Measurements from ENCODE around the gene TIAM1. TPM values are rescaled to one million over a fixed set of nuclear protein-coding genes. Genes with fewer than 3 reads are reported as not detected.

Gene TIAM1
- total RNA-seq, 2 experiments from 2014 or later: 15.0 to 25.1 TPM

- DNase-seq (ENCODE audit: low spot score): no peak
- no peak overlapping the region for H3K27ac ChIP-seq (ENCODE audit: low read depth, low read length, poor library complexity, severe bottlenecking)
- no peaks in the 10 kb centered on the region for H3K79me2 ChIP-seq (ENCODE audit: insufficient read depth, low read depth, low read length)
- no peak for TF ChIP-seq EZH2phosphoT487 (IDR thresholded peaks at IDR 0.05; ENCODE audit: borderline replicate concordance, low read depth, low read length)
- BruUV-seq (replicated peaks): no TSS peak
- no peaks in the 10 kb centered on the region for H3K4me1 ChIP-seq (ENCODE audit: insufficient read depth, low read length, poor library complexity, severe bottlenecking)
- POLR2A ChIA-PET: no interaction called here
- intact Hi-C loops (cut with micrococcal nuclease; ENCODE audit: unreplicated experiment): no loop called here
- no peak overlapping the region for H2AFZ ChIP-seq (ENCODE audit: low read length)
- no peaks in the 10 kb centered on the region for H3K36me3 ChIP-seq (ENCODE audit: insufficient read depth, low read length)
- no peak overlapping the region for H3K4me3 ChIP-seq (ENCODE audit: low read depth, low read length, poor library complexity, severe bottlenecking)
- H3K9me2 ChIP-seq (ENCODE audit: insufficient read depth, low read length): no peaks in the 10 kb centered on the region
- H3K4me2 ChIP-seq (ENCODE audit: low read length): no peak overlapping the region
- 0 out of 2 replicates have a peak, but pooled peaks cover 4% of the 10 kb centered on the region for H3K9me3 ChIP-seq (ENCODE audit: low read length)
- H4K20me1 ChIP-seq (ENCODE audit: insufficient read depth, low read length): no peaks in the 10 kb centered on the region
- CTCF ChIA-PET (ENCODE audit: unreplicated experiment): no interaction called here
Measured at GRCh38 chr21:31289702-31290101, 54.4 kb downstream of the TIAM1 start.

DNA sequence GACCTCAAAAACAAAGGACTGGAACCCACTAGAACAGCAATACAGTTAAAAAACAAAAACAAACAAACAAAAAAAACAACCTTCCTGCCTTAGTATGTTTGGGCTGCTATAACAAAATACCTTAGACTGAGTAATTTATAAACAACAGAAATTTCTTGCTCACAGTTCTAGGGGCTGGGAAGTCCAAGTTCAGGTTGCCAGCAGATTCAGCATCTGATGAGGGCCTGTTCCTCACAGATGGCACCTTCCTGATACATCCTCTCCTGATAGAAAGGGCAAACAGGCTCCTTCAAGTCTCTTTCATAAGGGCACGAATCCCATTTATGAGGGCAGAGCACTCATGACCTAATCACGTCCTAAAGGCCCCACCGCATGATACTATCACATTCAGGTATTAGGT lies 55.9 kb downstream of the TIAM1 start:
- Histone ChIP-seq H3K4me2 (ENCODE audit: low read length) (no peak overlapping the region), H3K27ac (ENCODE audit: low read depth, low read length, poor library complexity, severe bottlenecking) (no peak overlapping the region), H4K20me1 (ENCODE audit: insufficient read depth, low read length) (no peaks in the 10 kb centered on the region), H3K9me3 (ENCODE audit: low read length) (0 out of 2 replicates have a peak, but pooled peaks cover 4% of the 10 kb centered on the region), H3K36me3 (ENCODE audit: insufficient read depth, low read length) (no peaks in the 10 kb centered on the region), H3K4me1 (ENCODE audit: insufficient read depth, low read length, poor library complexity, severe bottlenecking) (no peaks in the 10 kb centered on the region), H2AFZ (ENCODE audit: low read length) (no peak overlapping the region), H3K79me2 (ENCODE audit: insufficient read depth, low read depth, low read length) (no peaks in the 10 kb centered on the region), H3K9me2 (ENCODE audit: insufficient read depth, low read length) (no peaks in the 10 kb centered on the region), H3K4me3 (ENCODE audit: low read depth, low read length, poor library complexity, severe bottlenecking) (no peak overlapping the region)
- intact Hi-C loops (cut with micrococcal nuclease; ENCODE audit: unreplicated experiment): no loop called here
- POLR2A ChIA-PET: no interaction called here
- CTCF ChIA-PET (ENCODE audit: unreplicated experiment): no interaction called here
- no TSS peak for BruUV-seq (replicated peaks)
- no peak for DNase-seq (ENCODE audit: low spot score)
- TF ChIP-seq, protein P1, sequence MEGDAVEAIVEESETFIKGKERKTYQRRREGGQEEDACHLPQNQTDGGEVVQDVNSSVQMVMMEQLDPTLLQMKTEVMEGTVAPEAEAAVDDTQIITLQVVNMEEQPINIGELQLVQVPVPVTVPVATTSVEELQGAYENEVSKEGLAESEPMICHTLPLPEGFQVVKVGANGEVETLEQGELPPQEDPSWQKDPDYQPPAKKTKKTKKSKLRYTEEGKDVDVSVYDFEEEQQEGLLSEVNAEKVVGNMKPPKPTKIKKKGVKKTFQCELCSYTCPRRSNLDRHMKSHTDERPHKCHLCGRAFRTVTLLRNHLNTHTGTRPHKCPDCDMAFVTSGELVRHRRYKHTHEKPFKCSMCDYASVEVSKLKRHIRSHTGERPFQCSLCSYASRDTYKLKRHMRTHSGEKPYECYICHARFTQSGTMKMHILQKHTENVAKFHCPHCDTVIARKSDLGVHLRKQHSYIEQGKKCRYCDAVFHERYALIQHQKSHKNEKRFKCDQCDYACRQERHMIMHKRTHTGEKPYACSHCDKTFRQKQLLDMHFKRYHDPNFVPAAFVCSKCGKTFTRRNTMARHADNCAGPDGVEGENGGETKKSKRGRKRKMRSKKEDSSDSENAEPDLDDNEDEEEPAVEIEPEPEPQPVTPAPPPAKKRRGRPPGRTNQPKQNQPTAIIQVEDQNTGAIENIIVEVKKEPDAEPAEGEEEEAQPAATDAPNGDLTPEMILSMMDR (conservative IDR thresholded peaks at IDR 0.05; ENCODE audit: low read length): no peak
- TF ChIP-seq EZH2phosphoT487 (IDR thresholded peaks at IDR 0.05; ENCODE audit: borderline replicate concordance, low read depth, low read length): no peak

- intact Hi-C loops (cut with micrococcal nuclease; ENCODE audit: unreplicated experiment): no loop called here
- Histone ChIP-seq H3K79me2 (ENCODE audit: insufficient read depth, low read depth, low read length) (no peaks in the 10 kb centered on the region), H3K27ac (ENCODE audit: low read depth, low read length, poor library complexity, severe bottlenecking) (no peak overlapping the region), H2AFZ (ENCODE audit: low read length) (no peak overlapping the region), H3K36me3 (ENCODE audit: insufficient read depth, low read length) (no peaks in the 10 kb centered on the region), H3K9me3 (ENCODE audit: low read length) (0 out of 2 replicates have a peak, but pooled peaks cover 4% of the 10 kb centered on the region), H3K4me2 (ENCODE audit: low read length) (no peak overlapping the region), H3K9me2 (ENCODE audit: insufficient read depth, low read length) (no peaks in the 10 kb centered on the region), H3K4me3 (ENCODE audit: low read depth, low read length, poor library complexity, severe bottlenecking) (no peak overlapping the region), H4K20me1 (ENCODE audit: insufficient read depth, low read length) (no peaks in the 10 kb centered on the region), H3K4me1 (ENCODE audit: insufficient read depth, low read length, poor library complexity, severe bottlenecking) (no peaks in the 10 kb centered on the region)
- ChIA-PET CTCF (ENCODE audit: unreplicated experiment) (no interaction called here), POLR2A (no interaction called here)
- DNase-seq (ENCODE audit: low spot score): no peak
- TF ChIP-seq, protein P1 (conservative IDR thresholded peaks at IDR 0.05; ENCODE audit: low read length): no peak
- no peak for TF ChIP-seq EZH2phosphoT487 (IDR thresholded peaks at IDR 0.05; ENCODE audit: borderline replicate concordance, low read depth, low read length)
- no TSS peak for BruUV-seq (replicated peaks)
Measured at GRCh38 chr21:31287201-31287600, 56.9 kb downstream of the TIAM1 start.
